Keratinocyte (primary cell): ENCODE data around the gene COPZ1.

Experiments used
- EZH2 ChIP-seq: IDR thresholded peaks from one replicate; pipeline ENCODE4 v1.6.1; 2012; ENCODE audit warnings: inconsistent platforms, mild to moderate bottlenecking, low read length, moderate library complexity
- TF ChIP-seq, protein P1 (sequence below), 3 experiments: IDR thresholded peaks in 1 of 3; conservative IDR thresholded peaks in 1 of 3; optimal IDR thresholded peaks in 1 of 3; 2 replicates in 2 of 3; 3 replicates in 1 of 3; pipeline versions ENCODE3 to v1.5.1; 2011; ENCODE audit warnings: low read length in 3 of 3, mild to moderate bottlenecking in 3 of 3, moderate library complexity in 2 of 3, control low read depth in 1 of 3, inconsistent platforms in 1 of 3; ENCODE audit not compliant: insufficient read depth in 2 of 3; ENCODE audit errors: extremely low read depth in 1 of 3

GRCh38 chr12:54386403-54387113 is 61.6 kb downstream of the COPZ1 start:
- TF ChIP-seq EZH2, result no peak
- TF ChIP-seq, protein P1, sequence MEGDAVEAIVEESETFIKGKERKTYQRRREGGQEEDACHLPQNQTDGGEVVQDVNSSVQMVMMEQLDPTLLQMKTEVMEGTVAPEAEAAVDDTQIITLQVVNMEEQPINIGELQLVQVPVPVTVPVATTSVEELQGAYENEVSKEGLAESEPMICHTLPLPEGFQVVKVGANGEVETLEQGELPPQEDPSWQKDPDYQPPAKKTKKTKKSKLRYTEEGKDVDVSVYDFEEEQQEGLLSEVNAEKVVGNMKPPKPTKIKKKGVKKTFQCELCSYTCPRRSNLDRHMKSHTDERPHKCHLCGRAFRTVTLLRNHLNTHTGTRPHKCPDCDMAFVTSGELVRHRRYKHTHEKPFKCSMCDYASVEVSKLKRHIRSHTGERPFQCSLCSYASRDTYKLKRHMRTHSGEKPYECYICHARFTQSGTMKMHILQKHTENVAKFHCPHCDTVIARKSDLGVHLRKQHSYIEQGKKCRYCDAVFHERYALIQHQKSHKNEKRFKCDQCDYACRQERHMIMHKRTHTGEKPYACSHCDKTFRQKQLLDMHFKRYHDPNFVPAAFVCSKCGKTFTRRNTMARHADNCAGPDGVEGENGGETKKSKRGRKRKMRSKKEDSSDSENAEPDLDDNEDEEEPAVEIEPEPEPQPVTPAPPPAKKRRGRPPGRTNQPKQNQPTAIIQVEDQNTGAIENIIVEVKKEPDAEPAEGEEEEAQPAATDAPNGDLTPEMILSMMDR (optimal IDR thresholded peaks at IDR 0.05 in 1 of 3, IDR thresholded peaks at IDR 0.05 in 1 of 3, conservative IDR thresholded peaks at IDR 0.05 in 1 of 3; ENCODE audit: extremely low read depth in 1 of 3, insufficient read depth in 2 of 3, low read length in 3 of 3), result no peak
